GM19238 (cell line): ENCODE results near the gene TMEM132E.

ENCODE experiments used
- DNase-seq: peaks from one replicate; pipeline ENCODE4 v3.0.0; 2011; ENCODE audit warnings: low spot score; ENCODE audit not compliant: insufficient read length

TMEM132E gene

DNA sequence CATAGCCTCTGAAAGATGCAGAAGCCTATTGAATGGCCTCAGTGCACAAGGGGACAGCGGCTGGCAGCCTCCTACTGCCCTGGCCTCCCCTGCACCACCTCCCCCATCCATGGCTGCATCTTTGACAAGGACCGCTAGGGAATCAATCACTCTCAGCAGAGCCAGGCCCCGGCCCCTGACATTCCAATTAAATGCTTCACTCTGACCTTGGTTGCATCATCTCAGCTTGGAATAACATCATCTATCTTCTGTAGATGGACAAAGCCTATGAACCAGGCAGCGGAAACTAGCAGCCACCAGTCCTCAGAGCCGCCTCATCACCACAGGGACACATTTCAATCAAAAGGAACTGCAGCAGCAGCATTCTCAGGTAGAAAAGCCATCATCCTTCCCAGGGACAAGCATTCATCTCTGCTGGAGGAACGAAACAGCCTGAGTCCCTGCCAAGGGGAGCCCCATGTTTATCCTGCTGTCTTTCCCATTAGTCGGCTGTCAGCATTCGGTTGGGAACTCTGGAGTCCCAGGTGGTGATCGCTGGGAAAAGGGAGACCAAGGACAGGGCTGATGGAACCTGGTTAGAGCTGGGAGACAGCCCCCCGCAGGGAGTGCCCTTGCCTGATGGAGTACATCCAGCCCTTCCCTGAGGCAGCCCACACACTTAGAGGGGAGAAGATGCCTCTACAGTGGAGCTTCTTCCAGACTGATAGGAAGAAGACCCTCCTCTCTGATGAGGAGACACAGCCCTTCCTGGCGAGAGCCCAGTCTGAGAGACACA lies 11.5 kb upstream of the TMEM132E start:
- no peak for DNase-seq

- no peak for DNase-seq
Measured at GRCh38 chr17:34568953-34569352, 10.4 kb upstream of the TMEM132E start.

DNA sequence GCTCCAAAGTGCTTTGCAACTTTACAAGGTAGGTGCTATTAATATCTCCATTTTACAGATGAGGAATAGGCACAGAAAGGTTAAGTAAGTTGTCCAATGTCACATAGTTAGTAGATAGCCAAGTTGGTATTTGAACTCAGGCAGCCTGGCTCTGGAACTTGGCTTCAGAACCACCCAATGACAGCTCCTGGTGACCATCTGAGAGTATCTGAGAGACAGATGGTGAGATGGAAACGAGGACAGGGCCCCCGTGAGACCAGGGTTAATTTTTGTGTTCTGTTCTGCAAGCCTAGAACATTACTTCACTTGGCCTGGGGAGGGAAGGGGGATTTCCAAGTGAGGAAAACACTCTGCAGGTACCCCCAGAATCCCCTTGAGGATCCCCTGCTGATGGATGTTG lies 9.8 kb upstream of the TMEM132E start:
- no peak for DNase-seq

DNA sequence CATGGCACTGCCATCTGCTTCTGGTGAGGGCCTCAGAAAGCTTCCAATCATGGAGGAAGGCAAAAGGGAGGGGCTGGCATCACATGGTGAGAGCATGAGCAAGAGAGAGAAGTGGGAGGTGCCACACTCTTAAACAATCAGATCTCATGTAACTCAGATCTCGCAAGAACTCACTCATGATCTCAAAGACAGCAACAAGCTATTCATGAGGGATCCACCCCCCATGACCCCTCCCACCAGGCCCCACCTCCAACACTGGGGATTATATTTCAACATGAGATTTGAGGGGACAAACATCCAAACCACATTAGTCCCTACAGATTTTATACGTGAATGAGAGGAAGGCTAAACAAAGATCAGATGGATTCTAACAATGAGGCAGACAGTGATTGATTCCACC lies 8.9 kb upstream of the TMEM132E start:
- DNase-seq: no peak

DNA sequence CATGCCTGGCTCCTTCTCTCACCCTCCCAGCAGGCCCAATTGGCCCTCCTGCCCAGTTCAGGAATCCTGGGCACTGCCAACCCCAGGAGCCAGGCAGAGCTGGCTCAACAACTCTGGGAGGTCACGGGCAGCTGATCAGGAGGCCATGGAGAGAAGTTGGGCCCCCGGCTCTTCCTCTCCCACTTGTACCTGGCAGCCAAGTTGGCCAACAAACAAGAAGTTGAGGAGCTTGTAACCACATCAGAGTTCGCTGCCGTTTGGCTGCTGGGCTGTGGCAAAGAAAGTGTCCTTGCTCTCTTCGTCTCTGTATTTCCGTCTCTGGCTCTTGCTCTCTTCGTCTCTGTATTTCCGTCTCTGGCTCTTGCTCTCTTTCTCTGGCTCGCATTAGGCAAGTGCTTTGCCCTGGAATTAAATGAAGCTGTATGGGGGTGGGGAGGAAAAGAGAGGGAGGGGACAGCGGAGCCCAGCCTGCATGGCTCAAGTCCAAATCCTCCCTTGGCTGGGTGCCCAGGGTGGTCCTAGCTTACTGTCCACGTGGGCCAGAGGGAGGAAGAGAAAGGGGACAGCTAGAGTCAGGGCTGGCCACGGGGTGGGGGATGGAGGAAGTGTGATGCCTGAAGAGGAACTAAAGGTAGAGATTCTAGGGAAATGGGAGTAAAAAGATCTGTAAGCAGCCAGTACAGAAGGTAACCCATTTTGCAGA lies 7.8 kb upstream of the TMEM132E start:
- no peak for DNase-seq

GRCh38 chr17:34572483-34572882 lies 6.9 kb upstream of the TMEM132E start:
- no peak for DNase-seq

- no peak for DNase-seq
Measured at GRCh38 chr17:34575182-34575581, 4.2 kb upstream of the TMEM132E start.

- no peak for DNase-seq
Measured at GRCh38 chr17:34578016-34578415, 1.4 kb upstream of the TMEM132E start.

DNA sequence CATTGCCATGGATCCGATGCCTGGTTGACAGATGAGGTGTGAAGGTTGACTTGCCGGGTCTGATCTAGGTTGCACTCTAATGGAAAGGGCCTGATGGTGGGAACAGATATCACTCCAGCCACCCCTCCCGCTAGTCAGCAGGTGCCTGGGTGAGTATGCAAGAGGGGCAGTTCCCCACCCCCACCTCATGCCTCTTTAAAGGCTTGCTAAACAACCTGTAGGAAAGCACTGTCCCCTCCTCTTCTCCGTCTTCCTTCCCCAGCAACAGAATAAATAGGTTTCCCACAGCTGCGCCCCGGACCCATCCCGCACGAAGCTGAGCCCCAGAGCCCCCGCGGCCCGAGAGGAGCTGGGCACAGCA lies 746 bp upstream of the TMEM132E start:
- no peak for DNase-seq

- DNase-seq: no peak
Measured at GRCh38 chr17:34579979-34580684, 750 bp downstream of the TMEM132E start.

- no peak for DNase-seq
Measured at GRCh38 chr17:34580685-34581445, 1.5 kb downstream of the TMEM132E start.

DNA sequence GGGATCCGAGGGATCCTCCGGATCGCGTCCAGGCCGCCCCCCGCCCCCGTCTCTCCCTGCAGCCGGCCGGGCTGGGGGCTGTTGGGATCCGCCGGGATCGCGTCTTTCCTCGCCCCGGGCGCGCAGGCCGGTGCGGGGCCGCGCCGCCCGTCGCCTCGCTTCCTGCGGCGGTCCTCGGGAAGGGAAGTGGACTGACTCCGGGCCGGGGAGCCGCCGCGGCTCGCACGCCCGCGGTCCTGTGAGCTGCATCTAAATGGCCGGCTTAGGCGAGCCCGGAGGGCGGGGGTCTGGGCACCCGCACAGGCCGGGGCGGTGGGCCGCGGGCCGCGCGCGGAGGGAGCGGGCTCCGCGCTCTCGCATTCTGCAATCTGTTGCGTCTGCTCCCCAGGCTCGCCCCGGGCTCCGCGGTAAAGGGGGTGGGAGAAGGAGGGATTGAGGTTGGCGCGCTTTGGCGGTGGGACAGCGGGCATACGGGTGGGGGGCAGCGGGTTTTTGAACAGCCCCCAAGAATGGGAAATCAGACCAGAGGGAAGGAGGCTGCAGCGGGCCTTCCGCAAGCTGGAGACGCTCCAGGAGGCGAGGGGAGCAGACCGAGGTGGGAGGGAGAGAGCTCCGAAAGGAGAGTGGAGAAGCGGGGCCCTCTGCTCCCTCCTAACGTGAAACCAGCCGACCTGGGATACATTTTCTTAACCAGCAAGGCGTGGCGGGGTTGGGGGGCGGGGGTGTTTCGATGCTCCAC lies 2.2 kb downstream of the TMEM132E start:
- no peak for DNase-seq

GRCh38 chr17:34582185-34582900 lies 3.0 kb downstream of the TMEM132E start:
- no peak for DNase-seq

DNA sequence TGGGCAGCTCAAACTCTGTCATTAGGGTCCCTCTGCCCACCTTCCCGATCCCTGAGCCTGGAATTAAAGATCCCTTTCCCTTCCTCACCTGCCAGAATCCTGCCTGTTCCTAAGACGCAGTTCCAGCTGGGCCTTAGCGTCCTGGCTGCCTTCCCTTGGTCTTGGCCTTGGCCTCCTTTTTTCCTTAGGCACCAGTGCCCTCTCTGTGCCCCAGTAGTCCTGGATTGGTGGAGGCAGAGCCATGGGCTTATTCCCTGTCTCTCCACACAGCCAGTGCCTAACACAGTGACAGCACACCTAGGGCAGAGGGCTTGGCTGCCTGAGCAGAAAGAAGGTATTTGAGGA lies 3.5 kb downstream of the TMEM132E start:
- no peak for DNase-seq

- no peak for DNase-seq
Measured at GRCh38 chr17:34584805-34585416, 5.5 kb downstream of the TMEM132E start.

GRCh38 chr17:34586346-34586846 lies 7.0 kb downstream of the TMEM132E start:
- DNase-seq: no peak

DNA sequence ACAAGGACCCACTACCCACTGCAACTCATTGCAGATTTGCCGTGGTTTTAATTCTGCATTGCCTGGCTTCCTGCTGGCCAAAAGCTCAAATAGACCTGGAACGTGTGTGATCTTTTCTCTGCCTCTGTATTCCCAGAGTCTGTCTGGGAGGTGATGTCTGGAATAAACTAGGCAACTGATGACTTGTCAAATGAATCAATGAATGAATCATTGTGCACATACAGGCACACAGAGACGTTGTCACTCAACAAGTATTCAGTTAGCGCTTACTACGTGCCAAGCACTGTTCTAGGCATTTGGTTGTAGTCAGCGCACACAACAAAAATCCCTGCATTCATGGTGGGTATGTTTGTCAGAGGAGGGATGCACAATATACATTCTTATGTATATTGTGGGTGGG lies 8.9 kb downstream of the TMEM132E start:
- no peak for DNase-seq

DNA sequence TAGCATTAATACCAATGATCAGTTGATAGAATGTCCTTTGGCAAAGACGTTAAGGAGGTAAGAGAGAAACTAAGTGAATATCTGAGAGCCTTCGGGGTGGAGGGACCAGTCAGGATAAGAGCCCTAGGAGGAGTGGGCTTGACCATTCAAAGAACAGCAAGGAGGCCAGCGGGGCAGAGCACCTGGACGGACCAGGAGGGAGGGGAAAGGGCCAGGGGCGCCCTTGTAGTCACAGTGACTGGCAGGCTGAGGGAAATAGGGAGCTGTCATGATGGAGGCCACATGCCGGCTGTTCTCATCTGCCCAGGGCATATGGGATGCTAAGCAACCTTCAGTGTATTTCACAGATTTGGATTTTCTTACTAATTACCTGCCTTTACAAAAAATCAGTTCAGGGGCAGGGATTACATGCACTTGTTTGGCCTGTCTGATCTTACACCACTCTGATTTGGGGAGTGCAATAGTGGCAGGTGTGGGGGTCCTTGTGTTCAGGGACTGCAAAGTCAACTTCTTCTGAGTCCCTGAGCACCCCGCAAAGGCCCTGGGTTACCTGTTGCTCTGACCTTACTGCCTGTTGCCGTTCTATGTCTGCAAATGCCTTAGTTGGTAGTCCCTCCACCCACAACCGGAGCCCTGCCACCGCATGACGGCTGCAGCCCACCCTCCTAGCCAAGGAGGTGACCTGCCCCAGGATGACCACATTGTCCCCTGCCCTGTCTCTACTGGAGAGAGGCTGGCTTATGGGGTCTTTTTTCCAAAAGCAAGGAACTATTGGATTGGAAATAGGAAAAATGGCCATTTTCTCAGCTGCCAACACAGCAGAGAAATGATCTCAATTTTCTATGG lies 10.0 kb downstream of the TMEM132E start:
- no peak for DNase-seq

DNA sequence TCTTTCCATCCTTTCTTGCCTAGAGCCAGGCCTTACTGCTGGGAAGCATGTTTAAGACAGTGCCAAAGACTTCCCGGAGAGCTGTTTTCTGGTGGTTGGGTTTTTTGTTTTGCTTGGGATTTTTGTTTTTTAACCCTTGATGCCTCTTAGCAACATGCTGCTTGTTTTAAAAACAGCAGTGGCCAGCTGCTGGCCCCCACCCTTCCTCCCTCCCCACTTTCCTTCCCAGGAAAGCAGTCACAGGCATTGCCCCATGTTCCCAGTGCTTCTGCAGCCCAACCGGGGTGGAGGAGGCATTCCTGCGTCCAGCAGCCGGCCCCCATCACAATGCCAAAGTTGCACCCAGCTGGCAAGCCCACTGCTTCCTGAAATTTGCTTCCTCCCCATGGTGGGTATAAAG lies 12.6 kb downstream of the TMEM132E start:
- no peak for DNase-seq
